HEK293T (cell line): Measurements from ENCODE around the gene MEIS1.

Experiments used
- CTCF ChIA-PET: fragments of 350-600 bp; formaldehyde crosslinking; extraction: SDS; loops from one replicate; lab custom pipeline; 2021; ENCODE audit warnings: antibody characterized with exemption, inconsistent platforms; lab: Yijun Ruan, JAX
- POLR2A ChIA-PET: fragments of 350-600 bp; formaldehyde crosslinking; extraction: SDS; loops from one replicate; lab custom pipeline; 2020; ENCODE audit warnings: antibody characterized with exemption, inconsistent platforms; lab: Yijun Ruan, JAX
- DNase-seq: peaks from one replicate; pipeline ENCODE4 v3.0.0; 2012; ENCODE audit warnings: mixed read lengths; ENCODE audit errors: extremely low spot score
- ARNT ChIP-seq: fragments of 450-650 bp; IDR thresholded peaks from 2 replicates; pipeline ENCODE4 v1.6.1; 2017; ENCODE audit warnings: mild to moderate bottlenecking
- BHLHE40 ChIP-seq: fragments of 450-650 bp; IDR thresholded peaks from 2 replicates; pipeline ENCODE4 v1.6.1; 2016; ENCODE audit warnings: mild to moderate bottlenecking, moderate library complexity, borderline replicate concordance
- CTBP1 ChIP-seq: fragments of 450-650 bp; IDR thresholded peaks from 2 replicates; pipeline ENCODE4 v1.6.1; 2016; ENCODE audit warnings: borderline replicate concordance
- ELF4 ChIP-seq: fragments of 450-650 bp; IDR thresholded peaks from 2 replicates; pipeline ENCODE4 v1.6.1; 2017; ENCODE audit warnings: antibody characterized with exemption
- FOXA1 ChIP-seq: fragments of 450-650 bp; IDR thresholded peaks from 2 replicates; pipeline ENCODE4 v1.6.1; 2016; ENCODE audit warnings: mild to moderate bottlenecking
- FOXK2 ChIP-seq: fragments of 450-650 bp; IDR thresholded peaks from 2 replicates; pipeline ENCODE4 v1.6.1; 2016; ENCODE audit warnings: mild to moderate bottlenecking
- FOXM1 ChIP-seq: fragments of 450-650 bp; IDR thresholded peaks from 2 replicates; pipeline ENCODE4 v1.6.1; 2017; ENCODE audit warnings: mild to moderate bottlenecking, borderline replicate concordance
- HDGF ChIP-seq: fragments of 450-650 bp; IDR thresholded peaks from 2 replicates; pipeline ENCODE4 v1.6.1; 2017; ENCODE audit warnings: antibody characterized with exemption, borderline replicate concordance
- L3MBTL2 ChIP-seq: fragments of 450-650 bp; conservative IDR thresholded peaks from 2 replicates; pipeline ENCODE4 v1.6.1; 2016; ENCODE audit warnings: mild to moderate bottlenecking
- LEF1 ChIP-seq: fragments of 450-650 bp; IDR thresholded peaks from 2 replicates; pipeline ENCODE4 v1.6.1; 2017; ENCODE audit warnings: mild to moderate bottlenecking, borderline replicate concordance
- NFRKB ChIP-seq: fragments of 450-650 bp; IDR thresholded peaks from 2 replicates; pipeline ENCODE4 v1.6.1; 2016; ENCODE audit warnings: mild to moderate bottlenecking, moderate library complexity
- SP1 ChIP-seq: fragments of 450-650 bp; IDR thresholded peaks from 2 replicates; pipeline ENCODE4 v1.6.1; 2017
- SUZ12 ChIP-seq: fragments of 450-650 bp; IDR thresholded peaks from 2 replicates; pipeline ENCODE4 v1.6.1; 2016; ENCODE audit warnings: mild to moderate bottlenecking
- TARDBP ChIP-seq: fragments of 450-650 bp; IDR thresholded peaks from 2 replicates; pipeline ENCODE4 v1.6.1; 2016
- ZNF384 ChIP-seq: fragments of 450-650 bp; IDR thresholded peaks from 2 replicates; pipeline ENCODE4 v1.6.1; 2016
- TF ChIP-seq, protein P1 (sequence below): fragments of 450-650 bp; IDR thresholded peaks from 2 replicates; pipeline ENCODE4 v1.6.1; 2016

Gene MEIS1

GRCh38 chr2:66463206-66463755, 28.4 kb downstream of the MEIS1 start:
- TF ChIP-seq SP1 (no peak), BHLHE40 (no peak), ARNT (no peak), SUZ12 (no peak), ELF4 (no peak), ZNF384 (no peak), FOXK2 (no peak), FOXM1 (no peak)
- no peak for DNase-seq
- ChIA-PET POLR2A (interaction anchor here (3.0 kb wide), 1 partner anchor 29 kb away, joined by 19 read pairs; the partner anchor contains the start of gene MEIS1), CTCF (interaction anchor here (0.7 kb wide), 1 partner anchor 544 kb away, joined by 3 read pairs; no protein-coding TSS in a partner anchor)

DNA sequence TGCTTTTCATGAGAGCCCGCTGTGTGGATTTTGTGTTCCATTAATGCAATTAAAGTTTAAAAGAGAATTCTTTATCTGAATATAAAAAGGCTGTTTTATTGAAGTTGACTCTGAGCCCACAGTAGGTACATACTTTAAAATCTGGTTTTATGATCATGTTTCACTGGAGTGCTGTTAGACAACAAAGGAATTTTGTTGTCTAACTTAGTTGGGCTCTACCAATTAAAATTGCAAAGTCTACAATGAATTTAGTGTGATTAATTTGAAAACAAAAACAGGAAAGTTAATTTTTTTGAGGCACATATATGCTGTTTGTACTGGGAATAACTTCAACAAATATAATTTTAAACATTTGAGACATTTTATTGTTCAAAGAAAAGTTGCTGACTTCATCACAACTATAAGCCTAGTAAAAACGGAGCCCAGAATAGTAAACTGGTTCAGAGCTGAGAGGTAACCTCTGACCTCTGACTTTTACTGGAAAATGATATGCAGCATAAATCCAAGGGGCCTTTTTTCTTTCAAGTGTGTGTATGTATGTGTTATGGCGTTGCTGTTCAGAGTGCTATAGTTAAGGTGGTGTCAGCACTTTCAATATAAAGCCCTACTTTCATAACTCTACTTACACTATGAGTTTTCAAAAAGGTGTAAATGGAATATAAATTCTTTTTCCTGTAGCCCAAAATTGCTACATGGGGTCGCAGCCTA, 30.2 kb downstream of the MEIS1 start:
- no peak for DNase-seq
- no peak for TF ChIP-seq FOXA1
- TF ChIP-seq, protein P1, sequence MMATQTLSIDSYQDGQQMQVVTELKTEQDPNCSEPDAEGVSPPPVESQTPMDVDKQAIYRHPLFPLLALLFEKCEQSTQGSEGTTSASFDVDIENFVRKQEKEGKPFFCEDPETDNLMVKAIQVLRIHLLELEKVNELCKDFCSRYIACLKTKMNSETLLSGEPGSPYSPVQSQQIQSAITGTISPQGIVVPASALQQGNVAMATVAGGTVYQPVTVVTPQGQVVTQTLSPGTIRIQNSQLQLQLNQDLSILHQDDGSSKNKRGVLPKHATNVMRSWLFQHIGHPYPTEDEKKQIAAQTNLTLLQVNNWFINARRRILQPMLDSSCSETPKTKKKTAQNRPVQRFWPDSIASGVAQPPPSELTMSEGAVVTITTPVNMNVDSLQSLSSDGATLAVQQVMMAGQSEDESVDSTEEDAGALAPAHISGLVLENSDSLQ: peak; percentile 33
- POLR2A ChIA-PET: interaction anchor here (3.0 kb wide), 1 partner anchor 31 kb away, joined by 19 read pairs; the partner anchor contains the start of gene MEIS1

DNA sequence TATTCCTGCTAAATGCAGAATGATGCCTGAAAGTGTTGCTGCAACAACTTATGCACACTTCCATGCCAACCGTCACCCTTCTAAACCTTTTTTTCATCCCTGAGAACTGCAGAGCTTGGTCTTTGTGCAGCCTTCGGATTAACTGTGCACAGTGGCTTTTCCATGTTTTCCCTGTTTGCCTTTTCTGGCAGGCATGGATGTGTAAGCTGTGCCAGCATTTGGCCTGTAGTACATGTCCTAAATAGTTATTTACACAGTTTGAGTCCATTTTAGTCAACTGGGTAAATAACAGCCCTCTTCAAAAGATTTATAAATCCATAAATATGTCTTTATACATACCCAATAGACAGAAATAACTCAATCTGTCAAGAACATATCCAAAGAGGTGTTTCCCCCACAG, 31.5 kb downstream of the MEIS1 start:
- TF ChIP-seq, protein P1: peak; percentile 31; the same call in 1 of the 2 replicates
- TF ChIP-seq BHLHE40: no peak
- POLR2A ChIA-PET: no interaction called here
- DNase-seq: no peak
- CTCF ChIA-PET: no interaction called here

More for the DNA sequence above, 30.2 kb downstream of the MEIS1 start:
- CTCF ChIA-PET: interaction anchor here (0.7 kb wide), 1 partner anchor 29 kb away, joined by 3 read pairs; no protein-coding TSS in a partner anchor

GRCh38 chr2:66467718-66468117, 32.8 kb downstream of the MEIS1 start:
- CTCF ChIA-PET: interaction anchor here (0.8 kb wide), 1 partner anchor 29 kb away, joined by 3 read pairs; no protein-coding TSS in a partner anchor
- DNase-seq: no peak
- POLR2A ChIA-PET: interaction anchor here (1.5 kb wide), 1 partner anchor 34 kb away, joined by 6 read pairs; the partner anchor contains the start of gene MEIS1
- TF ChIP-seq ZNF384 (no peak), BHLHE40 (no peak), TARDBP (no peak), FOXK2 (no peak), FOXM1 (no peak), LEF1 (no peak), L3MBTL2 (no peak), FOXA1 (no peak)

DNA sequence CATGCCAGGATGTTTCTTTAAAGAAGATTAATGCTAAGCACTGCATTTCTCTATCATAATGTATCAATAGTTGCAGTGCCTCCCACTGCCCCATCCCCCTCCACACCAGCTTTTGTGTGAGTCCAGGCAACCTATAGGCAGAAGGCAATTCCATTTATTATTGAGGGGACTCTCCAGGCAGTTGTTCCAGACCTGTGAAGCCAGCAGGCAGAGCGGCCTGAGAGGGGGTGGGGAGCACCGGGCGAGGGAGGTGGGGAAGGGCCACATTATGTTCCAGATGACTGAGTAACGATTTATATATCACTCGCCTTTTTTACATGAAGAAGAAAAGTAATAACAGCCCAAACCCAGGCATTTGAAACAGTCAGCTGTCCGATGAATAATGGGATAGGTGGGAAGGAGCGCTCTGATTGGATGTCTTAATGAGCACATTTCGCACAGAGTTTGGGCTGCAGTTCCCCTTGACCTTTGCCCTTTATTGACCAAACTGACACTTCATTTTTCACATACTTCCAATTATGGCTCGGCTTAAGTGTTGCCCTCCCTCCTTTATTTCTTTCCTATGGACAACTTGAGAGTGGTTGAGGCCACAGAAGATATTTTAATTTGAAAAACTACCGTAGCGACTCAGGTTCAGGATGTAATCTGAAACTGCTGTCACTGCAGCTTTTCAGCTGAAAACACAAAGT, 34.4 kb downstream of the MEIS1 start:
- ChIA-PET CTCF (no interaction called here), POLR2A (no interaction called here)
- TF ChIP-seq NFRKB: no peak
- TF ChIP-seq, protein P1: peak; percentile 38; the same call in 1 of the 2 replicates
- TF ChIP-seq LEF1: no peak
- TF ChIP-seq BHLHE40: no peak
- TF ChIP-seq FOXK2: no peak
- no peak for DNase-seq

GRCh38 chr2:66470199-66470598, 35.3 kb downstream of the MEIS1 start:
- TF ChIP-seq SP1 (no peak), HDGF (no peak), SUZ12 (no peak), ZNF384 (no peak), L3MBTL2 (no peak), ARNT (no peak), NFRKB (no peak), ELF4 (no peak), BHLHE40 (no peak), CTBP1 (no peak), FOXK2 (no peak), FOXA1 (no peak)
- TF ChIP-seq, protein P1: no peak
- CTCF ChIA-PET: no interaction called here
- DNase-seq: no peak
- POLR2A ChIA-PET: interaction anchor here (1.6 kb wide), 1 partner anchor 35 kb away, joined by 6 read pairs; the partner anchor contains the start of gene MEIS1
